Skeletal muscle tissue (tissue), 4 donors: Measurements from ENCODE around the gene CEP131. TPM values are rescaled to one million over a fixed set of nuclear protein-coding genes. Genes with fewer than 3 reads are reported as not detected.
A peak's percentile ranks its signal among the peaks of the same experiment; 100 is the strongest.

Source experiments
- H3K27ac ChIP-seq: one replicate; pipeline ENCODE4 v1.7.0; 2013; ENCODE audit warnings: mild to moderate bottlenecking, low read depth, low read length, inconsistent platforms
- H3K27me3 ChIP-seq, 3 donors: one replicate each; pipeline ENCODE4 v1.7.0; 2013; ENCODE audit warnings: low read length in 3 of 3; ENCODE audit not compliant: control insufficient read depth in 3 of 3, insufficient read depth in 3 of 3
- H3K36me3 ChIP-seq, 3 donors: one replicate each; pipeline ENCODE4 v1.7.0; 2013; ENCODE audit warnings: low read length in 3 of 3; ENCODE audit not compliant: control insufficient read depth in 3 of 3, insufficient read depth in 3 of 3
- H3K4me1 ChIP-seq, 3 donors: one replicate each; pipeline ENCODE4 v1.7.0; 2013; ENCODE audit warnings: low read length in 3 of 3, mild to moderate bottlenecking in 3 of 3; ENCODE audit not compliant: control insufficient read depth in 3 of 3, insufficient read depth in 3 of 3
- H3K4me3 ChIP-seq, 3 donors: one replicate each; pipeline ENCODE4 v1.7.0; 2013; ENCODE audit warnings: low read length in 3 of 3
- H3K9ac ChIP-seq, 3 donors: one replicate each; pipeline ENCODE4 v1.7.0; 2013; ENCODE audit warnings: low read length in 3 of 3, mild to moderate bottlenecking in 3 of 3, moderate library complexity in 2 of 3, low read depth in 1 of 3
- H3K9me3 ChIP-seq, 3 donors: one replicate each; pipeline ENCODE4 v1.7.0; 2013; ENCODE audit warnings: low read length in 3 of 3; ENCODE audit not compliant: control insufficient read depth in 3 of 3
- total RNA-seq: library from RNA; depleted of rRNA; stranded (reverse); fragments of >200 nt; gene quantifications from one replicate; pipeline ENCODE4 v1.2.3, GENCODE V29; 2014
- donor health status: Osteomylitis.

The CEP131 gene
- total RNA-seq, 1 donor from 2014 or later, result 10.4 TPM

DNA sequence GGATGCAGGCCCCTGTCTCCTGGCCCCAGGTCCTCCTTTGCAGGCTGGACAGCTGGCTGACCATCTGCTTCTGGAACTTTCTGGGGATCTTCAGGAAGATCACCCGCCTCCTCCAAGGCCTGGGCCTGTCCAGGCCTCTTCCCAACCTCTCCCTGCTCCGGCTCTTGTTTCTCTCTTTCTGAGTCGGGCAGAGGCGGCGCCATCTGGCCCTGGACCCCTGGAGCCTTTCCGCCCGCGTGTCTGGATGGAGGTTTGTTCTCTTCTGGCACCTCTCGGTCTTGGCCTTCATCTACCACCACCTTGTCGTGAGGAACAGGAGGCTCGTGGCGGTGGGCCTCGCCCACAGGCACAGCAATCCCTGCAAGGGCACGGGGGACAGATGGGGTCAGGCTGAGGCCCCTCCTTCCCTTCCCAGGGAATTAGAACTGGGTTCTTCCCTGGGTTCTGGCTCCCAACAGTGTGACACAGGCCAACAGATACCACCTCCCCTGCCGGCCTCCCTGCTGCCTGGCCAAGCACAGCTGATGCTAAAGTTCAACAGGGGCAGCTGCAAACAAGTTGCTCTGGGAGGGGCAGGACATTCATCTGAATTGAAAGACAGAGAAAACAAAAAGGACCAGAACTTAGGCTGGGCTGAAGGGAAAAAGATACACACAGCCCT lies 29.7 kb upstream of the CEP131 start:
- H3K27ac ChIP-seq, result no peak overlapping the region
- H3K4me1 ChIP-seq, result peaks cover 11 to 28% (median 15%) of the 10 kb centered on the region in 3 donors
- peak overlapping the region in 1 of 3 donors; percentile 16 for H3K9ac ChIP-seq
- no peaks in the 10 kb centered on the region for H3K27me3 ChIP-seq
- H3K9me3 ChIP-seq, result no peaks in the 10 kb centered on the region
- H3K36me3 ChIP-seq, result peaks cover 4 to 19% (median 9%) of the 10 kb centered on the region in 3 donors
- no peak overlapping the region for H3K4me3 ChIP-seq

DNA sequence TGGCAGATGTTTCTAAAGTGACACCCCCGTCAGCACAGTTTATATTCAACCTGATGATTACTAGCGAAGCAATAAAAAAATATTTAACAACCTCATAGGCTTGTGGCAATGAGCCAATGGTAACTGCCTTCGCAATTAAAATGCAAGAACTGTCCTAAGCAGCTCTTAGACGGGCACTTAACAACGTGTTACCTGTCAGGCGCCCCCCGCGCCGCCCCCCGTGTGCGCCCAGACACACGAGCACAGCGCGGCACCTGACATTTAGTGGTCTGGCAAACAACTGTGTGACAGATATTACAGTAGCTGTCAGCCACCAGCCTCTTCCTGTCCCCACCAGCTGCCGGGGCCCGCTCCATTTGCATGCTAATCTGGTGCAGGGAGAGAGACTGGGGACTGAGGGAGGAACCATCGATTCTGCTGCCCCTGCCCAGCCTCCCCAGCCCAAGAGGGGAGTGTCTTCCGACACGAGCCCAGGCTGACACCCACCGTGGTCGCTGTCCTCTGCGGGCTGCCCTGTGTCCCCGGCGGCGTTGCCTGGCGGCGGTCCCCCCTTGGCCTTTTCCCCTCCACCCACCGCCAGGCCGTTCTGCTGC lies 29.0 kb upstream of the CEP131 start:
- H3K27ac ChIP-seq, result no peak overlapping the region
- peaks cover 4 to 19% (median 9%) of the 10 kb centered on the region in 3 donors for H3K36me3 ChIP-seq

DNA sequence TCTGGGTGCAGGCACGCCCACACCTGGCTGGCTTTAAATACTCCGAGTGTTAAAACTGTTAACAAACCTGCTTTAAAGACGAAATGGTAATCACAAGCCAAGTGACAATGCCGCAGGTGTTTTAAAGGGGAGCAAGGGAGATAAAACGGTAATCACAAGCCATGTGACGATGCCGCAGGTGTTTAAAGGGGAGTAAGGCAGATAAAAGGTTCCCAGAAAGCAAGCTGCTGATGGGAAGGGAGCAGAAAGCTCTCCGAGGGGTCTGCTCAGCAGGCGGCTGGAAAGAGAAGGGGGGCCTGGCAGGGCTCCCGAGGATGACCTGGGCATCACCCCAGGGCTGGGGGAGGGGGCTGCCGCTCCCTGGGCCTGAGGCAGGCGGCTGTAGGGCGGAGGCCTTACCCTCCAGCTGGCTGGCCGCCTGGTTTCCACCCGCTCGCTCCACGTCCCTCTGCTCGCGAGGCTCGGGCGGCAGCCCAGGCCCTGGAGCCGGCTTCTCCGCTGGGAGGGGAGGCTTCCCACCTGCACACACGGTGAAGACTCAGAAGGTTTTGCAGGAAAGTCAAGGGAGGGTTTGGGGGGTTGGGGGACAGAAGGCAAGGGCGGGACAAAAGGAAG lies 28.4 kb upstream of the CEP131 start:
- peaks cover 4 to 21% (median 9%) of the 10 kb centered on the region in 3 donors for H3K36me3 ChIP-seq
- peaks cover 11 to 25% (median 15%) of the 10 kb centered on the region in 3 donors for H3K4me1 ChIP-seq
- H3K4me3 ChIP-seq, result no peak overlapping the region
- no peak overlapping the region for H3K27ac ChIP-seq
- no peaks in the 10 kb centered on the region for H3K9me3 ChIP-seq
- no peaks in the 10 kb centered on the region for H3K27me3 ChIP-seq
- H3K9ac ChIP-seq, result no peak overlapping the region

More for the DNA sequence above, 29.0 kb upstream of the CEP131 start:
- H3K9ac ChIP-seq, result no peak overlapping the region
- peaks cover 11 to 26% (median 15%) of the 10 kb centered on the region in 3 donors for H3K4me1 ChIP-seq
- no peak overlapping the region for H3K4me3 ChIP-seq
- no peaks in the 10 kb centered on the region for H3K27me3 ChIP-seq
- H3K9me3 ChIP-seq, result no peaks in the 10 kb centered on the region

DNA sequence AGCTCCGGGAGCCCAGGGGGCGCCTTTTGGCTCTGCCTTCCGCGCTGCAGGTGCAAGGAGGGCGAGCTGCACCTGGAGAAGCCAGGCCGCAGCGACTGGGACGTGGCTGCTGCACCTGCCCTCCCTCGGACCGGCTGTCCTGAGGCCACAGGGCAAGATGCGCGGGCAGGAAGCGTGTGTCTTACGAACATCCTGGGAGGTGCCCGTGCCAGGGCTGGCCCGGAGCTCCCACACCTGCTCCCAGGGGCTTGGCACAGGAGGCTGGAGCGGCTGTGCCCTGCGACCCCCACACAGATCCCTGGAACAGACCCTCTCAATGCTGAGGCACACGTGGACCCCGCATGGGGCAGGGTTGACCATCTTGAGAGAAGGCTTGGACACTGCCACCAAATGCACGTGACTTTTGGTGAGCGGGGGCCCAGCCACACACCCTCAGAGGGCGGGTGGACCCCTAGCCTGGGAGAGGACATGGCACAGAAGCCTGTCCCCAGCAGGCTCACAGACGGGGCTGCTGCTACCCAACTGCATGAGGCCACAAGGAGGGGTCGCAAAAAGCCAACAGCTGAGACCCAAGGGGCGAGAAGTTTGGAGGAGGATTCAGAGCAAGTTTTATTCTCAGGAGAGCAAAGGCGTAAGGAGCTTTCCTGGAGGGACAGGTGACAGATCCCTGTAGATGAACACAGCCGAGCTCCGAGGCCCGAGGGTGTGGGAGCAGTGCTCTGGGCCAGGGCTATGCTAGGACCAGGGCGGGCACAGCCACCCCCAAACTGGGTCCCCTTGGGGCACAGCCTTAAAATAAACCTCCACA lies 27.7 kb upstream of the CEP131 start:
- peaks cover 9 to 18% (median 10%) of the 10 kb centered on the region in 3 donors for H3K4me1 ChIP-seq
- H3K9ac ChIP-seq, result no peak overlapping the region
- no peak overlapping the region for H3K27ac ChIP-seq
- no peaks in the 10 kb centered on the region for H3K9me3 ChIP-seq
- H3K36me3 ChIP-seq, result peaks cover 4 to 19% (median 9%) of the 10 kb centered on the region in 3 donors
- H3K4me3 ChIP-seq, result no peak overlapping the region
- H3K27me3 ChIP-seq, result no peaks in the 10 kb centered on the region

DNA sequence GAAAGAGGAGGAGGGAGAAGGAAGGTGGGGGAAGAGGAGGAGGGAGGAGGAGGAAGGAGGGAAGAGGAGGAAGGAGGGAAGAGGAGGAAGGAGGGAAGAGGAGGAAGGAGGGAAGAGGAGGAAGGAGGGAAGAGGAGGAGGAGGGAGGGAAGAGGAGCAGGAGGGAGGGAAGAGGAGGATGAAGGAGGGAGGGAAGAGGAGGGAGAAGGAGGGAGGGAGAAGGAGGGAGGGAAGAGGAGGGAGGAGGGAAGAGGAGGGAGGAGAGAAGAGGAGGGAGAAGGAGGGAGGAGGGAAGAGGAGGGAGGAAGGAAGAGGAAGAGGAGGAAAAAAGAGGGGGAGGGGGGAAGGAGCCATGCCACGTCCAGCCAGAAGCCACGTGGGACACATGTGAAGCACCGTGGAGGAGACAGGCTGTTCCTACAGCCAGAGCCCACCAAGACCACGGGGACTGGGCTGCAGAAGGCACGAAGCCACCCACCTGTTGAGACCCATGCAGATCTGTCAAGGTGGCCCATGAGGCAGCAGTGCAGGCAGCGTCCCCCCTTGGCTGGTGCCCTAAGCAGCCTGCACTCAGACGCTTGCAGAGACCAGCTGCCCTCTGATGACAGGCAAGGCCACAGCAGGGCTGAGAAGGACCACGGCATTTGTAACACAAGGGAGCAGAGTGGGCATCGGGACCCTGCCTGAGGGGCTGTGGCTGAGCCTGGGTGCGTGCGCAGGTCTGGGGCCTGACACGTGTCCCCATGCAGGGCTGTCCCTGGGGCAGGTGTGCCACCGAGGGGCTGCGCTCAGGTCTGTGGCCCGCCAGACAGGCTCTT lies 26.7 kb upstream of the CEP131 start:
- no peak overlapping the region for H3K27ac ChIP-seq
- no peak overlapping the region for H3K9ac ChIP-seq
- H3K9me3 ChIP-seq, result no peaks in the 10 kb centered on the region
- H3K4me1 ChIP-seq, result peaks cover 0 to 8% (median 0%) of the 10 kb centered on the region in 3 donors
- no peaks in the 10 kb centered on the region for H3K27me3 ChIP-seq
- H3K36me3 ChIP-seq, result peaks cover 4 to 19% (median 9%) of the 10 kb centered on the region in 3 donors
- no peak overlapping the region for H3K4me3 ChIP-seq

DNA sequence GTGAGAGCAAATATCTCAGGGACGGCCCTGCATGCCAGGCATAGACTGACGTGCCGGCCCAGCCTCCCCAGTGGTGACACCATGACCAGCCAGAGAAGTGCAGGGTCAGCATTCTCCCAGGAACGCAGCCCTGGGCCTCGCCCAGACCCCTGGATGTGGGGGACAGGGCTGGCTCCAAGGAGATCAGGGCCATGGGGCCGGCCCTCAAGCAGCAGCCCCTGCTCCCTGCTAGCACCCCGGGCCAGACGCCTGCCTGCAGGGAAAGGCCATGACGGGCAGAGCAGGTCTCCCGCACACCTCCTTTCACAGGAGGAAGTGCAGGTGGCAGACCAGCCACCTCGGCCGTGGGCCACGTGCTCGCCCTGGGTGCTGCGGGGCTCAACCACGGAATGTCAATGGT lies 25.9 kb upstream of the CEP131 start:
- H3K36me3 ChIP-seq, result peaks cover 4 to 19% (median 9%) of the 10 kb centered on the region in 3 donors
- H3K9me3 ChIP-seq, result no peaks in the 10 kb centered on the region

DNA sequence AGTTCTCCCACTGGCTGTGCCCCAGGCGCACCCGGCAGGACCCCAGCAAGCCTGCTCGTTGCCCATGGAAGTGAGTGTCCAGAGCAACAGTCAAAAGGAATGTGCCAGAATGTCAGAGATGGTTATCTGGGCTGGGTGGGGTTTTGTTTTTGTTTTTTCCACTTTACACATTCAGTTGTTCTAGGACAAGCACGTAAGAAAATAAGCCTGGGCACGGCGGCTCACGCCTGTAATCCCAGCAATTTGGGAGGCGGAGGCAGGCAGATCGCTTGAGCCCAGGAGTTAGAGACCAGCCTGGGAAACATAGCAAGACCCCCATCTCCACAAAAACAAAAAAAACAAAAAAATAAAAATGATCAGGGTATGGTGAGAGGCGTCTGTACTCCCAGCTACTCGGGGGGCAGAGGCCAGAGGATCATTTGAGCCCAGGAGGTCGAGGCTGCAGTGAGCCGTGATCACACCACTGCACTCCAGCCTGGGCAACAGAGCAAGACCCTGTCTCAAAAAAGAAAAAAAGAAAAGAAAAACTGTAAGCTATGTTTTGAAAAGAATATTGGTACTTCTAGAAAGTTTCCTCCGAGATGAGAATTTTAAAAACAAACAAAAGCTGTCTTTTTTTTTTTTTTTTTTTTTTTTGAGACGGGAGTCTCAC lies 24.7 kb upstream of the CEP131 start:
- H3K36me3 ChIP-seq, result peaks cover 4 to 20% (median 9%) of the 10 kb centered on the region in 3 donors
- H3K4me3 ChIP-seq, result no peak overlapping the region
- H3K9ac ChIP-seq, result no peak overlapping the region
- H3K27me3 ChIP-seq, result no peaks in the 10 kb centered on the region
- no peaks in the 10 kb centered on the region for H3K9me3 ChIP-seq
- no peak overlapping the region for H3K27ac ChIP-seq
- no peaks in the 10 kb centered on the region for H3K4me1 ChIP-seq

More for the DNA sequence above, 25.9 kb upstream of the CEP131 start:
- H3K27me3 ChIP-seq, result no peaks in the 10 kb centered on the region
- no peaks in the 10 kb centered on the region for H3K4me1 ChIP-seq
- no peak overlapping the region for H3K4me3 ChIP-seq
- no peak overlapping the region for H3K9ac ChIP-seq
- H3K27ac ChIP-seq, result no peak overlapping the region

DNA sequence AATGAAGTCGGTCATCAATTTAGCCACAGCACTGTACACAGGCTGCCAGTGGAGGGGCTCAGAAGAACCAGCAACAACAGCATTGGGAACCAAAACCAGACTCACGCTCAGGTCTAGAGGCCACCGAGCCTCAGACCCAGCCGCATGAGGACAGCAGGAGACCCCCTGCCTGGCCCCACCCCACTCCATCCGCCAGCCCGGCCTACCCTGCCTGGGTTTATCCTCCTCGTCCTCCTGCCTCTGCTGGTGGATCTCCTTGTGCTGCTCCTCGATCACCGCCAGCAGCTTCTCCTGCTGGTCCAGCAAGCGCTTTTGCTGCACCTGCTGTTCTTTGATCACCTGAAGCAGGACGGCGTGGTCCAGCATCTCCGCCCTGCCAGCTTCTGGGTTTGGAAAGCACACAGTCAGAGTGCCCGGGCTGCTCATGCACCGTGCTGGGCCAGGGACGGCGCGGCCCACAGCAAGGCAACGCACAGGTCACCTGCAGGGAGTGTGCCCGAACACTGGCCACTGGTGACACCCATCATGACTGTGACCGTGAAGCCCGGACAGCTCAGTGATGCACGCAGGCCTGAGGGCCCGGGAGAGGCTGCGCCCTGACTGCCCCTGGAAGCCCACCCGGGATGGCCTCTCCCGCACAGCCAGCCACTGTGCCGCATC lies 24.0 kb upstream of the CEP131 start:
- Histone ChIP-seq H3K9ac (no peak overlapping the region), H3K9me3 (no peaks in the 10 kb centered on the region), H3K4me3 (no peak overlapping the region), H3K27me3 (no peaks in the 10 kb centered on the region), H3K36me3 (peaks cover 6 to 16% (median 7%) of the 10 kb centered on the region in 3 donors), H3K4me1 (no peaks in the 10 kb centered on the region), H3K27ac (no peak overlapping the region)
